Measurements from ENCODE around the gene TMEM59L. TPM values are rescaled to one million over a fixed set of nuclear protein-coding genes. Genes with fewer than 3 reads are reported as not detected.

The TMEM59L gene
- total and polyA plus RNA-seq, 9 of the 15 experiments (the other 6 are each of a cell fraction or from before 2014, with no cell fraction given): 0.37 TPM; not detected in 8

- ATAC-seq (no peak), DNase-seq (ENCODE audit: extremely low read depth in 1 of 4, low spot score in 3 of 4) (no peak), FAIRE-seq (no peak)
- H3K27ac ChIP-seq (ENCODE audit: extremely low read depth, low read depth, low read length): no peak overlapping the region
- H3K9ac ChIP-seq (ENCODE audit: insufficient read depth in 1 of 2, low read depth in 2 of 2, low read length in 2 of 2): peak overlapping the region in 1 of 2 experiments; percentile 38; a peak in 1 of 4 replicates
- no peak overlapping the region for H3K4me2 ChIP-seq (ENCODE audit: insufficient read depth, low read length)
- in situ Hi-C loops (cut with MboI): no loop called here
- H3K27me3 ChIP-seq (ENCODE audit: control insufficient read depth in 2 of 2, insufficient read depth in 2 of 2, low read length in 2 of 2): peaks cover 16 to 37% of the 10 kb centered on the region in 2 experiments; a peak in 4 of 5 replicates
- WGBS (ENCODE audit: insufficient coverage, low coverage, missing lambda C conversion rate): 22% methylated on average over 8 of the region's 8 CpGs
- no peaks in the 10 kb centered on the region for H3K9me1 ChIP-seq (ENCODE audit: control insufficient read depth, insufficient read depth, low read length)
- H2AFZ ChIP-seq (ENCODE audit: low read depth, low read length): no peak overlapping the region
- ChIA-PET CTCF (ENCODE audit: low intra/inter-chr PET ratio) (no interaction called here), POLR2A (interaction anchor here (0.6 kb wide), 1 partner anchor 349 kb away, joined by 3 read pairs; no protein-coding TSS in a partner anchor)
- H3K4me1 ChIP-seq (replicated peaks in 1 of 2; ENCODE audit: control insufficient read depth in 2 of 2, insufficient read depth in 2 of 2, low read length in 2 of 2): peaks cover 4 to 25% of the 10 kb centered on the region in 2 experiments; a peak in 4 of 5 replicates
- no peak overlapping the region for H3K4me3 ChIP-seq
- no peaks in the 10 kb centered on the region for H3K9me3 ChIP-seq (replicated peaks; ENCODE audit: control insufficient read depth, insufficient read depth, low read depth, low read length)
- no peaks in the 10 kb centered on the region for H3K36me3 ChIP-seq (ENCODE audit: control insufficient read depth, insufficient read depth, low read length)
- TF ChIP-seq TRIM28 (IDR thresholded peaks at IDR 0.05): no peak
- no peak for TF ChIP-seq ZNF551 (CRISPR knock-in tag; IDR thresholded peaks at IDR 0.05)
- TF ChIP-seq SIRT6 (IDR thresholded peaks at IDR 0.05; ENCODE audit: low read depth, low read length): no peak
- no peak for TF ChIP-seq ATF1 (CRISPR knock-in tag; IDR thresholded peaks at IDR 0.05)
- no peak for TF ChIP-seq ATF1 (tag; IDR thresholded peaks at IDR 0.05)
- TF ChIP-seq, protein P1, sequence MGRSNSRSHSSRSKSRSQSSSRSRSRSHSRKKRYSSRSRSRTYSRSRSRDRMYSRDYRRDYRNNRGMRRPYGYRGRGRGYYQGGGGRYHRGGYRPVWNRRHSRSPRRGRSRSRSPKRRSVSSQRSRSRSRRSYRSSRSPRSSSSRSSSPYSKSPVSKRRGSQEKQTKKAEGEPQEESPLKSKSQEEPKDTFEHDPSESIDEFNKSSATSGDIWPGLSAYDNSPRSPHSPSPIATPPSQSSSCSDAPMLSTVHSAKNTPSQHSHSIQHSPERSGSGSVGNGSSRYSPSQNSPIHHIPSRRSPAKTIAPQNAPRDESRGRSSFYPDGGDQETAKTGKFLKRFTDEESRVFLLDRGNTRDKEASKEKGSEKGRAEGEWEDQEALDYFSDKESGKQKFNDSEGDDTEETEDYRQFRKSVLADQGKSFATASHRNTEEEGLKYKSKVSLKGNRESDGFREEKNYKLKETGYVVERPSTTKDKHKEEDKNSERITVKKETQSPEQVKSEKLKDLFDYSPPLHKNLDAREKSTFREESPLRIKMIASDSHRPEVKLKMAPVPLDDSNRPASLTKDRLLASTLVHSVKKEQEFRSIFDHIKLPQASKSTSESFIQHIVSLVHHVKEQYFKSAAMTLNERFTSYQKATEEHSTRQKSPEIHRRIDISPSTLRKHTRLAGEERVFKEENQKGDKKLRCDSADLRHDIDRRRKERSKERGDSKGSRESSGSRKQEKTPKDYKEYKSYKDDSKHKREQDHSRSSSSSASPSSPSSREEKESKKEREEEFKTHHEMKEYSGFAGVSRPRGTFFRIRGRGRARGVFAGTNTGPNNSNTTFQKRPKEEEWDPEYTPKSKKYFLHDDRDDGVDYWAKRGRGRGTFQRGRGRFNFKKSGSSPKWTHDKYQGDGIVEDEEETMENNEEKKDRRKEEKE (IDR thresholded peaks at IDR 0.05; ENCODE audit: borderline replicate concordance in 1 of 2, control insufficient read depth in 1 of 2, low read depth in 2 of 2, low read length in 1 of 2): no peak
- no peak for TF ChIP-seq ZNF75A (CRISPR knock-in tag; IDR thresholded peaks at IDR 0.05)
- TF ChIP-seq, protein P2, sequence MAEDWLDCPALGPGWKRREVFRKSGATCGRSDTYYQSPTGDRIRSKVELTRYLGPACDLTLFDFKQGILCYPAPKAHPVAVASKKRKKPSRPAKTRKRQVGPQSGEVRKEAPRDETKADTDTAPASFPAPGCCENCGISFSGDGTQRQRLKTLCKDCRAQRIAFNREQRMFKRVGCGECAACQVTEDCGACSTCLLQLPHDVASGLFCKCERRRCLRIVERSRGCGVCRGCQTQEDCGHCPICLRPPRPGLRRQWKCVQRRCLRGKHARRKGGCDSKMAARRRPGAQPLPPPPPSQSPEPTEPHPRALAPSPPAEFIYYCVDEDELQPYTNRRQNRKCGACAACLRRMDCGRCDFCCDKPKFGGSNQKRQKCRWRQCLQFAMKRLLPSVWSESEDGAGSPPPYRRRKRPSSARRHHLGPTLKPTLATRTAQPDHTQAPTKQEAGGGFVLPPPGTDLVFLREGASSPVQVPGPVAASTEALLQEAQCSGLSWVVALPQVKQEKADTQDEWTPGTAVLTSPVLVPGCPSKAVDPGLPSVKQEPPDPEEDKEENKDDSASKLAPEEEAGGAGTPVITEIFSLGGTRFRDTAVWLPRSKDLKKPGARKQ (CRISPR knock-in tag; IDR thresholded peaks at IDR 0.05): no peak
- TF ChIP-seq RBFOX2 (IDR thresholded peaks at IDR 0.05; ENCODE audit: low read depth, low read length): no peak
- no peak for TF ChIP-seq PURB (CRISPR knock-in tag; IDR thresholded peaks at IDR 0.05; ENCODE audit: low read depth)
- 0 out of 2 replicates have a peak, but pooled peaks cover 3% of the 10 kb centered on the region for H4K20me1 ChIP-seq (replicated peaks; ENCODE audit: control insufficient read depth, insufficient read depth, low read length)
- H3K79me2 ChIP-seq (ENCODE audit: control insufficient read depth, insufficient read depth, low read length): peaks cover 15% of the 10 kb centered on the region
- intact Hi-C loops (cut with micrococcal nuclease): no loop called here
- no TSS peak for BruUV-seq (replicated peaks)
Measured at GRCh38 chr19:18633321-18633720, 20.7 kb downstream of the TMEM59L start.
